HCT116 (cell line): ENCODE data around the gene ZSWIM6. TPM values are rescaled to one million over a fixed set of nuclear protein-coding genes. Genes with fewer than 3 reads are reported as not detected.

ENCODE experiments used
- ATAC-seq: fragments of 200-7000 bp; cut with Tn5 transposase; 2 replicates; pipeline ENCODE4 v1.9.1; 2020; ENCODE audit warnings: mild to moderate bottlenecking, moderate library complexity
- BruUV-seq: library from RNA; stranded (reverse); fragments of 400-500 nt; replicated peaks from 2 replicates; lab custom pipeline; 2021; lab: Mats Ljungman, UMichigan
- CTCF ChIA-PET: fragments of 300-600 bp; sonication (Branson Sonifier 250); formaldehyde crosslinking; loops from one replicate; lab custom pipeline; 2021; ENCODE audit warnings: antibody characterized with exemption; lab: Charles Lee
- POLR2A ChIA-PET: fragments of 300-600, 350-600 bp; sonication (Branson Sonifier 250); formaldehyde crosslinking; loops from one replicate; lab custom pipeline; 2021; ENCODE audit warnings: antibody characterized with exemption; lab: Charles Lee
- RAD21 ChIA-PET, 2 experiments: fragments of 300-600 bp; sonication (Branson Sonifier 250); formaldehyde crosslinking; loops; one replicate each; lab custom pipeline; 2023; ENCODE audit warnings: low total read pairs in 2 of 2; ENCODE audit not compliant: uncharacterized antibody in 2 of 2, unreplicated experiment in 2 of 2, low non-redundant PET in 1 of 2; lab: Charles Lee
- DNase-seq: peaks from one replicate; pipeline ENCODE4 v3.0.0-alpha.2; 2010; ENCODE audit warnings: low read depth, low spot score
- H2AFZ ChIP-seq: fragments of 200-600 bp; shearing (Covaris generic), sonication (generic); 2 replicates; pipeline ENCODE4 v1.6.1; 2017; ENCODE audit warnings: low read depth, mixed run types, mixed read lengths, antibody characterized with exemption, low read length; ENCODE audit not compliant: poor library complexity, severe bottlenecking
- H3K27ac ChIP-seq: 2 replicates; pipeline ENCODE4 v1.5.1; 2012; ENCODE audit warnings: low read depth, low read length
- H3K27me3 ChIP-seq: fragments of 200-600 bp; sonication (generic); 2 replicates; pipeline ENCODE4 v1.6.1; 2016; ENCODE audit warnings: mixed run types, low read length, mixed read lengths; ENCODE audit not compliant: insufficient read depth
- H3K36me3 ChIP-seq, 2 experiments: fragments of 200-500 bp in 1 of 2; fragments of 200-600 bp in 1 of 2; sonication (Bioruptor generic) in 1 of 2; sonication (generic) in 1 of 2; 2 replicates each; pipeline versions ENCODE4 v1.5.1 to v1.6.1; 2014 to 2016; ENCODE audit warnings: low read length in 2 of 2, inconsistent platforms in 1 of 2, mixed read lengths in 1 of 2, mixed run types in 1 of 2; ENCODE audit not compliant: insufficient read depth in 2 of 2, control insufficient read depth in 1 of 2
- H3K4me1 ChIP-seq, 2 experiments: fragments of 200-600 bp in 1 of 2; sonication (generic) in 1 of 2; 2 replicates each; pipeline versions ENCODE4 v1.5.1 to v1.6.1; 2012 to 2017; ENCODE audit warnings: low read length in 2 of 2, inconsistent platforms in 1 of 2, mild to moderate bottlenecking in 1 of 2, mixed read lengths in 1 of 2, mixed run types in 1 of 2, moderate library complexity in 1 of 2; ENCODE audit not compliant: insufficient read depth in 2 of 2, control insufficient read depth in 1 of 2
- H3K4me2 ChIP-seq: fragments of 200-600 bp; sonication (generic); 2 replicates; pipeline ENCODE4 v1.6.1; 2017; ENCODE audit warnings: mixed run types, low read length, mixed read lengths
- H3K4me3 ChIP-seq, 2 experiments: fragments of 200-600 bp in 1 of 2; sonication (generic) in 1 of 2; replicated peaks in 1 of 2; 2 replicates each; pipeline ENCODE4 v1.5.1; 2011 to 2016; ENCODE audit warnings: low read length in 2 of 2, control low read depth in 1 of 2, low read depth in 1 of 2, mild to moderate bottlenecking in 1 of 2, mixed read lengths in 1 of 2, mixed run types in 1 of 2
- H3K79me2 ChIP-seq: fragments of 200-600 bp; sonication (generic); 2 replicates; pipeline ENCODE4 v1.6.1; 2017; ENCODE audit warnings: mild to moderate bottlenecking, mixed run types, low read length, moderate library complexity, mixed read lengths; ENCODE audit not compliant: insufficient read depth
- H3K9ac ChIP-seq: fragments of 200-600 bp; sonication (generic); 2 replicates; pipeline ENCODE4 v1.6.1; 2016; ENCODE audit warnings: low read length, mixed read lengths
- H3K9me2 ChIP-seq: fragments of 200-600 bp; sonication (generic), shearing (Covaris generic); 2 replicates; pipeline ENCODE4 v1.6.1; 2017; ENCODE audit warnings: mixed run types, mild to moderate bottlenecking, moderate library complexity; ENCODE audit not compliant: insufficient read depth
- H3K9me3 ChIP-seq, 2 experiments: fragments of 200-500 bp in 1 of 2; fragments of 200-600 bp in 1 of 2; sonication (Bioruptor generic) in 1 of 2; sonication (generic) in 1 of 2; 2 replicates each; pipeline ENCODE4 v1.6.1; 2014 to 2017; ENCODE audit warnings: low read length in 2 of 2, mixed read lengths in 2 of 2, inconsistent platforms in 1 of 2, low read depth in 1 of 2, mild to moderate bottlenecking in 1 of 2, mixed run types in 1 of 2, moderate library complexity in 1 of 2; ENCODE audit not compliant: control insufficient read depth in 1 of 2, insufficient read depth in 1 of 2
- H4K20me1 ChIP-seq: fragments of 200-600 bp; sonication (generic), shearing (Covaris generic); 2 replicates; pipeline ENCODE4 v1.6.1; 2017; ENCODE audit warnings: mixed run types, mild to moderate bottlenecking, moderate library complexity; ENCODE audit not compliant: insufficient read depth
- CBX3 ChIP-seq: IDR thresholded peaks from 2 replicates; pipeline ENCODE4 v1.6.1; 2012; ENCODE audit warnings: low read depth
- CEBPB ChIP-seq: IDR thresholded peaks from 2 replicates; pipeline ENCODE4 v1.6.1; 2012; ENCODE audit warnings: low read depth
- EZH2 ChIP-seq: fragments of 200-600 bp; sonication (generic); IDR thresholded peaks from 2 replicates; pipeline ENCODE4 v1.6.1; 2017; ENCODE audit warnings: antibody characterized with exemption, mixed run types
- JUND ChIP-seq: IDR thresholded peaks from 2 replicates; pipeline ENCODE4 v1.6.1; 2012
- RAD21 ChIP-seq: IDR thresholded peaks from 2 replicates; pipeline ENCODE4 v1.6.1; 2012; ENCODE audit warnings: low read depth, mild to moderate bottlenecking
- SP1 ChIP-seq: IDR thresholded peaks from 2 replicates; pipeline ENCODE4 v1.6.1; 2012; ENCODE audit warnings: low read depth
- YY1 ChIP-seq: IDR thresholded peaks from 2 replicates; pipeline ENCODE4 v1.6.1; 2011; ENCODE audit warnings: low read length, low read depth, moderate library complexity, mild to moderate bottlenecking; ENCODE audit not compliant: insufficient replicate concordance; ENCODE audit errors: extremely low read depth
- ZFX ChIP-seq: fragments of 450-650 bp; IDR thresholded peaks from 2 replicates; pipeline ENCODE4 v1.6.1; 2017
- ZNF274 ChIP-seq: fragments of 200-500 bp; sonication (Bioruptor generic); IDR thresholded peaks from 2 replicates; pipeline ENCODE4 v1.6.1; 2014; ENCODE audit warnings: mild to moderate bottlenecking, low read depth, low read length, inconsistent platforms
- intact Hi-C: fragments of 100-400 bp; cut with micrococcal nuclease; formaldehyde crosslinking; loops from 2 replicates; pipeline ENCODE4 v1.10.0; 2022
- total RNA-seq: library from RNA; stranded (reverse); gene quantifications from one replicate; pipeline ENCODE4 v1.2.1, GENCODE V29; 2021; ENCODE audit not compliant: unreplicated experiment
- TF ChIP-seq, protein P1 (sequence below), 3 experiments: fragments of 200-600 bp in 1 of 3; sonication (generic) in 1 of 3; IDR thresholded peaks in 2 of 3; conservative IDR thresholded peaks in 1 of 3; 2 replicates each; pipeline ENCODE4 v1.5.1; 2012 to 2017; ENCODE audit warnings: low read depth in 2 of 3, low read length in 2 of 3, antibody characterized with exemption in 1 of 3, borderline replicate concordance in 1 of 3, control low read depth in 1 of 3, mild to moderate bottlenecking in 1 of 3, mixed read lengths in 1 of 3, mixed run types in 1 of 3, moderate library complexity in 1 of 3; ENCODE audit not compliant: insufficient read depth in 1 of 3
- TF ChIP-seq, protein P2 (sequence below): IDR thresholded peaks from 2 replicates; pipeline ENCODE4 v1.6.1; 2012; ENCODE audit warnings: low read depth
- TF ChIP-seq, protein P3 (sequence below): IDR thresholded peaks from 2 replicates; pipeline ENCODE4 v1.6.1; 2011; ENCODE audit warnings: mild to moderate bottlenecking, low read length, moderate library complexity; ENCODE audit not compliant: insufficient replicate concordance; ENCODE audit errors: extremely low read depth
- TF ChIP-seq, protein P4 (sequence below): IDR thresholded peaks from 2 replicates; pipeline ENCODE4 v1.6.1; 2012

The ZSWIM6 gene
- total RNA-seq, 1 experiment from 2014 or later = 7.4 TPM

DNA sequence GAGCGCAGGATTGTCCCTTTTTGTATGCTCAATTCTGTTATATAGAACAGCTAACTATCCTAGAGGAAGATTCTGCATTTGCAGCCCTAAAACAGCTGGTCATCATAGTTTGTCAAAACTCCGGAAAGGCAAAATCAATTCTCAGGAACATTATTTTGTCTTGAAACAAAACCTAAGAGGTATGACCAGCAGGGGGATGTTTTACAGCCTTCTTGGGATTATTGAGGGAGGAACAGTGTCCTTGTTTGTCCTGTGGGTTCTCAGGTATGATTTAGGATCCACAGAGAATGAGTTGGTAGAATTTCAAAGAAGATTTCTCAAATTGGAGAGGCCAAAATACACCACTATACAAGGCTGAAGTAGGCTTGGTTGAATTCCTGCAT, 136.4 kb downstream of the ZSWIM6 start:
- no peaks in the 10 kb centered on the region for H3K9me2 ChIP-seq
- no peak for TF ChIP-seq SP1
- TF ChIP-seq JUND = no peak
- TF ChIP-seq, protein P1, sequence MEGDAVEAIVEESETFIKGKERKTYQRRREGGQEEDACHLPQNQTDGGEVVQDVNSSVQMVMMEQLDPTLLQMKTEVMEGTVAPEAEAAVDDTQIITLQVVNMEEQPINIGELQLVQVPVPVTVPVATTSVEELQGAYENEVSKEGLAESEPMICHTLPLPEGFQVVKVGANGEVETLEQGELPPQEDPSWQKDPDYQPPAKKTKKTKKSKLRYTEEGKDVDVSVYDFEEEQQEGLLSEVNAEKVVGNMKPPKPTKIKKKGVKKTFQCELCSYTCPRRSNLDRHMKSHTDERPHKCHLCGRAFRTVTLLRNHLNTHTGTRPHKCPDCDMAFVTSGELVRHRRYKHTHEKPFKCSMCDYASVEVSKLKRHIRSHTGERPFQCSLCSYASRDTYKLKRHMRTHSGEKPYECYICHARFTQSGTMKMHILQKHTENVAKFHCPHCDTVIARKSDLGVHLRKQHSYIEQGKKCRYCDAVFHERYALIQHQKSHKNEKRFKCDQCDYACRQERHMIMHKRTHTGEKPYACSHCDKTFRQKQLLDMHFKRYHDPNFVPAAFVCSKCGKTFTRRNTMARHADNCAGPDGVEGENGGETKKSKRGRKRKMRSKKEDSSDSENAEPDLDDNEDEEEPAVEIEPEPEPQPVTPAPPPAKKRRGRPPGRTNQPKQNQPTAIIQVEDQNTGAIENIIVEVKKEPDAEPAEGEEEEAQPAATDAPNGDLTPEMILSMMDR (IDR thresholded peaks at IDR 0.05 in 2 of 3, conservative IDR thresholded peaks at IDR 0.05 in 1 of 3; ENCODE audit: borderline replicate concordance in 1 of 3, insufficient read depth in 1 of 3, low read depth in 2 of 3, low read length in 2 of 3) = peak in 2 of 3 experiments; percentile 27 to 41; a peak in 3 of 6 replicates
- BruUV-seq = no TSS peak
- H3K27me3 ChIP-seq = no peaks in the 10 kb centered on the region
- ChIA-PET CTCF (interaction anchor here (1.2 kb wide), 1 partner anchor 18 kb away, joined by 3 read pairs; no protein-coding TSS in a partner anchor), POLR2A (no interaction called here), RAD21 (no interaction called here)
- peaks cover 0 to 3% of the 10 kb centered on the region in 2 experiments; a peak in 2 of 4 replicates for H3K9me3 ChIP-seq
- no peak overlapping the region for H2AFZ ChIP-seq
- intact Hi-C loops = no loop called here
- no peaks in the 10 kb centered on the region for H3K36me3 ChIP-seq
- ATAC-seq (no peak), DNase-seq (peak; percentile 3)
- H3K27ac ChIP-seq = no peak overlapping the region
- no peak overlapping the region for H3K9ac ChIP-seq
- H4K20me1 ChIP-seq = peaks cover 6% of the 10 kb centered on the region; the same call in 1 of the 2 replicates
- H3K4me2 ChIP-seq = no peak overlapping the region
- H3K79me2 ChIP-seq = peaks cover 23% of the 10 kb centered on the region; the same call in 1 of the 2 replicates
- peaks cover 5 to 6% of the 10 kb centered on the region in 2 experiments for H3K4me1 ChIP-seq
- no peak overlapping the region for H3K4me3 ChIP-seq

DNA sequence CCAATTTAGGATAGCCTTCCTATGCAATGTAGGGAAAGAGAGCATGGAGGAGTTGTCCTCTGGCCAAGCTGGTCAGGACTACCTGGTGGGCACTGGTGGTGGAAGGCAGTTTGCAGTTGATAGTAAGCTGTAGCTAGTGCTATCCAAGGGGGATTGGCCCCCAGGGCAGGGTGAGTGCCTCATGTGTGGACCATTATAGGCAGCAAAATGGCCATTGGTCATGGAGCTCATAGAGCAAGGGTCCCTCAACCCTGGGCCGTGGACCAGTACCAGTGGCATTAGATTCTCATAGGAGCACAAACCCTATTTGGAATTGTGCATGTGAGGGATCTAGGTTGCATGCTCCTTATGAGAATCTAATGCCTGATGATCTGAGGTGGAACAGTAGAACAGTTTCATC, 139.3 kb downstream of the ZSWIM6 start:
- Histone ChIP-seq H3K9me3 (peaks cover 0 to 3% of the 10 kb centered on the region in 2 experiments; a peak in 2 of 4 replicates), H3K27ac (no peak overlapping the region), H4K20me1 (peaks cover 6% of the 10 kb centered on the region; the same call in 1 of the 2 replicates), H3K4me1 (peaks cover 5 to 6% of the 10 kb centered on the region in 2 experiments), H3K36me3 (no peaks in the 10 kb centered on the region), H3K4me3 (no peak overlapping the region), H3K9me2 (no peaks in the 10 kb centered on the region), H3K9ac (no peak overlapping the region), H2AFZ (no peak overlapping the region), H3K27me3 (no peaks in the 10 kb centered on the region), H3K79me2 (peaks cover 23% of the 10 kb centered on the region; the same call in 1 of the 2 replicates), H3K4me2 (no peak overlapping the region)
- BruUV-seq = no TSS peak
- RAD21 ChIA-PET = no interaction called here
- intact Hi-C loops = no loop called here
- CTCF ChIA-PET = no interaction called here
- POLR2A ChIA-PET = no interaction called here
- no peak for DNase-seq
- ATAC-seq = no peak
- TF ChIP-seq CEBPB = no peak
- no peak for TF ChIP-seq ZNF274
- TF ChIP-seq, protein P2, sequence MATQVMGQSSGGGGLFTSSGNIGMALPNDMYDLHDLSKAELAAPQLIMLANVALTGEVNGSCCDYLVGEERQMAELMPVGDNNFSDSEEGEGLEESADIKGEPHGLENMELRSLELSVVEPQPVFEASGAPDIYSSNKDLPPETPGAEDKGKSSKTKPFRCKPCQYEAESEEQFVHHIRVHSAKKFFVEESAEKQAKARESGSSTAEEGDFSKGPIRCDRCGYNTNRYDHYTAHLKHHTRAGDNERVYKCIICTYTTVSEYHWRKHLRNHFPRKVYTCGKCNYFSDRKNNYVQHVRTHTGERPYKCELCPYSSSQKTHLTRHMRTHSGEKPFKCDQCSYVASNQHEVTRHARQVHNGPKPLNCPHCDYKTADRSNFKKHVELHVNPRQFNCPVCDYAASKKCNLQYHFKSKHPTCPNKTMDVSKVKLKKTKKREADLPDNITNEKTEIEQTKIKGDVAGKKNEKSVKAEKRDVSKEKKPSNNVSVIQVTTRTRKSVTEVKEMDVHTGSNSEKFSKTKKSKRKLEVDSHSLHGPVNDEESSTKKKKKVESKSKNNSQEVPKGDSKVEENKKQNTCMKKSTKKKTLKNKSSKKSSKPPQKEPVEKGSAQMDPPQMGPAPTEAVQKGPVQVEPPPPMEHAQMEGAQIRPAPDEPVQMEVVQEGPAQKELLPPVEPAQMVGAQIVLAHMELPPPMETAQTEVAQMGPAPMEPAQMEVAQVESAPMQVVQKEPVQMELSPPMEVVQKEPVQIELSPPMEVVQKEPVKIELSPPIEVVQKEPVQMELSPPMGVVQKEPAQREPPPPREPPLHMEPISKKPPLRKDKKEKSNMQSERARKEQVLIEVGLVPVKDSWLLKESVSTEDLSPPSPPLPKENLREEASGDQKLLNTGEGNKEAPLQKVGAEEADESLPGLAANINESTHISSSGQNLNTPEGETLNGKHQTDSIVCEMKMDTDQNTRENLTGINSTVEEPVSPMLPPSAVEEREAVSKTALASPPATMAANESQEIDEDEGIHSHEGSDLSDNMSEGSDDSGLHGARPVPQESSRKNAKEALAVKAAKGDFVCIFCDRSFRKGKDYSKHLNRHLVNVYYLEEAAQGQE = no peak
- TF ChIP-seq, protein P3, sequence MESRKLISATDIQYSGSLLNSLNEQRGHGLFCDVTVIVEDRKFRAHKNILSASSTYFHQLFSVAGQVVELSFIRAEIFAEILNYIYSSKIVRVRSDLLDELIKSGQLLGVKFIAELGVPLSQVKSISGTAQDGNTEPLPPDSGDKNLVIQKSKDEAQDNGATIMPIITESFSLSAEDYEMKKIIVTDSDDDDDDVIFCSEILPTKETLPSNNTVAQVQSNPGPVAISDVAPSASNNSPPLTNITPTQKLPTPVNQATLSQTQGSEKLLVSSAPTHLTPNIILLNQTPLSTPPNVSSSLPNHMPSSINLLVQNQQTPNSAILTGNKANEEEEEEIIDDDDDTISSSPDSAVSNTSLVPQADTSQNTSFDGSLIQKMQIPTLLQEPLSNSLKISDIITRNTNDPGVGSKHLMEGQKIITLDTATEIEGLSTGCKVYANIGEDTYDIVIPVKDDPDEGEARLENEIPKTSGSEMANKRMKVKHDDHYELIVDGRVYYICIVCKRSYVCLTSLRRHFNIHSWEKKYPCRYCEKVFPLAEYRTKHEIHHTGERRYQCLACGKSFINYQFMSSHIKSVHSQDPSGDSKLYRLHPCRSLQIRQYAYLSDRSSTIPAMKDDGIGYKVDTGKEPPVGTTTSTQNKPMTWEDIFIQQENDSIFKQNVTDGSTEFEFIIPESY = no peak
- TF ChIP-seq EZH2 = no peak
- no peak for TF ChIP-seq ZFX
- TF ChIP-seq RAD21 = no peak
- TF ChIP-seq CBX3 = no peak
- TF ChIP-seq YY1 = no peak
- TF ChIP-seq, protein P4, sequence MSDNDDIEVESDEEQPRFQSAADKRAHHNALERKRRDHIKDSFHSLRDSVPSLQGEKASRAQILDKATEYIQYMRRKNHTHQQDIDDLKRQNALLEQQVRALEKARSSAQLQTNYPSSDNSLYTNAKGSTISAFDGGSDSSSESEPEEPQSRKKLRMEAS = no peak
